NCI-H2227 (cell line): ENCODE measurements around the gene PIK3C3.
"Not testable (repeated sequence)": the region's sequence is repeated elsewhere in the genome, so short reads cannot be mapped to it uniquely, and the experiment has no call there.

Experiments used
- DNase-seq: peaks from one replicate; lab custom pipeline; 2025; ENCODE audit not compliant: unreplicated experiment; lab: John Stamatoyannopoulos, UW

PIK3C3 gene

GRCh38 chr18:42069036-42069435, 114.0 kb downstream of the PIK3C3 start:
- DNase-seq, result no peak

DNA sequence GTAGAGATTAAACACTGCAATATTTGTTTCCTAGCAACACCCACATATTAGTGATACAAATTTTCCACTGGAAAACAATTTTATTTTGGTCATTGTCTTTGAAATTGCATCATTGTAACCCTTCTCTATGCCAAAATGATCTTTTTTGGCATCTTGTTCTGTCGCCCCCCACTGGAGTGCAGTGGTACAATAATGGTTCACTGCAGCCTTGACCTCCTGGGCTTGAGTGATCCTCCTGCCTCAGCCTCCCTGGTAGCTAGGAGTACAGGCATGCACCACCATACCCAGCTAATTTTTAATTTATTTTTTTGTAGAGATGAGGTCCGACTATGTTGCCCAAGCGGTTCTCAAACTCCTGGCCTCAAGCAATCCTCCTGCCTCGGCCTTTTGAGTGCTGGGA, 117.4 kb downstream of the PIK3C3 start:
- DNase-seq, result no peak

GRCh38 chr18:42074704-42075103, 119.7 kb downstream of the PIK3C3 start:
- no peak for DNase-seq

DNA sequence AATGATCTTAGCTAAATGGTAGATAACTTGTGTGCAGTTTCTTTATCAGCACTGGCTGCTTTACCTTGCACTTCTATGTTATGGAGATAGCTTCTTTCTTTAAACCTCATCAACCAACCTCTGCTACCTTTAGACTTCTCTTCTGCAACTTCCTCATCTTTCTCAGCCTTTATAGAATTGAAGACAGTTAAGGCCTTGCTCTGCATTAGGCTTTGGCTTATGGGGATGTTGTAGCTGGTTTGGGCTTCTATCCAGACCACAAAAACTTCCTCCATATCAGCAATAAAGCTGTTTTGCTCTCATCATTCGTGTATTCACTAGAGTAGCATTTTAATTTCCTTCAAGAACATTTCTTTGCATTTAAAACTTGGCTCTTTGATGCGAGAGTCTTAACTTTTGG, 123.7 kb downstream of the PIK3C3 start:
- DNase-seq, result no peak

- no peak for DNase-seq
These were observed 125.3 kb downstream of the PIK3C3 start for GRCh38 chr18:42080340-42080739.

DNA sequence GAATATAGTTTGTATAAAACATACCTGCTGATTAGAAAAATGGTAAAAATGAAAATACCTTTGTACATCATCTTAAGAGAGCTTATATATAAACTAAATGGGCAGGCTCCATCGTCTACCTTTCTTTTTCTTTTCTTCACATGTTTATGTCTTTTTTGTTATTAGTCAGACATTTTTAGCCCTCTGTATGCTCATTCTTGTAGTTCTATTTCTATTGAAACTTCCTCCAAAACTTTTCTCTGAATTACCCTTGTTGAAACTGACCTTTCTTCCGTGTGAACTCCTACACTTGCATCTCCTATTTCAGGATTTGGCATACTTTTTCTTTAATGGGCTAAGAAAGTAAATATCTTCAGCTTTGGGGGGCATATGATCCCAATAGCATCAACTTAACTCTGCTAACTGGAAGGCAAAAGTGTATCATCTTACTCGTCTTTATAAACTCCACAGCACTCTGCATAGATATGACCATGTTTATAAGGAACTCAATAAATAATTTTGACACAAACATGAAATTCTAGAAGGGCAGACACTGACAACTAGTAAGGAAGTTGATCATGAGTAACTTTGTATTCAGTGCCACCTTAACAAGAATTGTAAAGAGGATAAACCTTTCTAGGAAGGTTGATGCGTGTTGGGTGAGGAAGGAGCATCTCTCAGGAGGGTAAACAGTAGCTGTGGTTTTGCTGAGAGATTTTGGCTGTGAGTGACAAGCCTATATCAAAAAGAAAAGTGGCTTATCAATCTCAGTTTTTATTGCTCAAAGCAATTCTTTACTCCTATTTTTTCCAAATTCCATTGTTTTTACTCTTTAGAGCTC, 127.6 kb downstream of the PIK3C3 start:
- DNase-seq, result no peak

- no peak for DNase-seq
These were observed 131.3 kb downstream of the PIK3C3 start for GRCh38 chr18:42086288-42086687.

DNA sequence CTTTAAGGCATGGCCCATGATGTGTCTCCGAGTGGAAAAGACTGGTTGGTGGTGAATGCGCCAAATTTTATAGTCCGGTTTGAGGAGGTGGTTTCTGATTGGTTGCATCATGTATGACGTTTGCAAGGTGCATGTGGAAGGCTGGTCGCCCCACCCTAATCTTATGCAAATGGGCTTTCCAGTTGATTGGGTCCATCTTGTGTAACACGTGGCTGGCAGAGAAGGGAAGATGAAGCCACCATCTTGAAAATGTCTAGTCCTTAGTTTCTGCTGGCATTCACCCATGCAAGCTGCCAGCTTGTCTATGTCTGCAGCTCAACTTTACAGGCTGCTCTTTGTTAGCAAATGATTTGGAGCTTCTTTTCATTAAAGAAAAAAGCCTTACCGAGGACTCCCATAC, 132.2 kb downstream of the PIK3C3 start:
- DNase-seq, result no peak

GRCh38 chr18:42087876-42088275, 132.8 kb downstream of the PIK3C3 start:
- no peak for DNase-seq

DNA sequence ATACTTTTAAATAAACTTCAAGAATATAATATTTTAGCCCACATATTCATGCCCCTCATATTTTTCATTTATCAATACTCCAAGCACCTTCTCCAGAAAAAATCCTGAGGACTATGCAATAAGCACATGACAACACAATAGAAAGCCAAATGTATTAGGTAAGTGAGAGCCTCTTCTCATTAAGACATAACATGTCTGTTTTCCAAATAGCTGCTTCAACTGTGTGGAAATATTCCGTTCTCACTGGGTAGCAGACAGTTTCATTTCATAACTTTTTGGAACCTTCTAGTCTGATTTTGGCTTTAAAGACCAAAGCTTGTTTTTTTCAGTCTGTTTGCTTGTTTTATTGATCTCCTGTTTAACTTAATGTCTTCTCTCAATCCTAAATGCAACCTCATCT, 137.8 kb downstream of the PIK3C3 start:
- DNase-seq, result no peak

GRCh38 chr18:42094875-42095274, 139.8 kb downstream of the PIK3C3 start:
- DNase-seq, result no peak

- no peak for DNase-seq
These were observed 140.8 kb downstream of the PIK3C3 start for GRCh38 chr18:42095732-42096377.

GRCh38 chr18:42100248-42100647, 145.2 kb downstream of the PIK3C3 start:
- no peak for DNase-seq

- no peak for DNase-seq
These were observed 145.9 kb downstream of the PIK3C3 start for GRCh38 chr18:42100911-42101310.

GRCh38 chr18:42105394-42105793, 150.4 kb downstream of the PIK3C3 start:
- DNase-seq, result no peak

- DNase-seq, result no peak
These were observed 151.8 kb downstream of the PIK3C3 start for GRCh38 chr18:42106784-42107183.

DNA sequence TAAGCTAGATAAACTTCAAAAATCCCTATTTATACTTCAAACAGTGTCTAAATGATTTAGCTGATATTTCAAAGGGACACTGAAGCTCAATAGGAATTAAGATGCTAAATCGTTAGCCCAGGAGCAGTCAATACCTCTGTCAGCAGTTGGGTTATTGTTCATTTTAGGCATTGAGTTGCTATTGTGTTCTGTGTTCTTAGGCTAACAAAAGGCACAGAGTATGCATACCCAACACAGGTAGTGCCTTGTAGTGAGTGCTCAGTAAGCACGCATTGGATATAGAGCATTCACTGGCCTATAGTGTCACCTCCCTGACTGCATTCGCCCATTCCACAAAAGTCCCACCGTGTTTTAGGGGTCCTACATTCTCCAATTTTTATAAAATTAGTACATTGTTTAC, 152.3 kb downstream of the PIK3C3 start:
- no peak for DNase-seq

DNA sequence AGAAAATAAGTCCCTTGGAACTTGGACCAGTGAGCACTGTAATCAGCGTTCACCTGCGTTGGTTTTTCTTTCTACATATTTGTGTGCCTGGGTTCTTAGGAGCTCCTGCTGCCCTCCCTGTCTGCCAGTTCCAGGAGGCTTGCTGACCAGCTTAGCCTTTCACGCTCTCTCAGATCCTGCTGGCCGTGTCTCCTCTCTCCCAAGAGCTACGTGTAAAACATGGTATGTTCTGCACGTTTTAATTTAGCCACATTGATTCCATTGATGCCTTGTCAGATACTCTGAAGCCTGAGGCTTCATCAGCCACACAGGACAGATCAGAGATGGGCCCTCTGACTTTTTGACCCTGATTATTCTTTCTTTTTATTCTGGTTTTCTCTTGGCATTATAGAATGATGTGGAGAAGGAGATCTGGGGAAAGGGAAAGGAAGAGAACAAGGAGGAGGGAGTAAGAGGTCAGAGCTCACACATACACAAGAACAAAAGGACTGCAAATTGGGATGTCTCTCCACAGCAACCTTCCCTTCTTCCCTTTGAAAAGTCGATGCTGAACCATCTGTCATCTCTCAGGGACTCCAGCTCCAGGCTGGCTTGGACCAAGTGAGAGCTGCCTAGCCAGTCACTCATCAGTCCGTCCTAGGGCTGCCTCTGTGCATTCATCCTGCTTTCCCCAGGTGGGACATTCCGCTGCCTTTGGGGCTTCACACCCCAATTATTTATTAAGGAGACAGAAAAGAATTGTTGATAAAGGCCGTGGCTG, 152.8 kb downstream of the PIK3C3 start:
- peak; percentile 37 for DNase-seq

- not testable (repeated sequence) for DNase-seq
These were observed 157.1 kb downstream of the PIK3C3 start for GRCh38 chr18:42112147-42112546.

DNA sequence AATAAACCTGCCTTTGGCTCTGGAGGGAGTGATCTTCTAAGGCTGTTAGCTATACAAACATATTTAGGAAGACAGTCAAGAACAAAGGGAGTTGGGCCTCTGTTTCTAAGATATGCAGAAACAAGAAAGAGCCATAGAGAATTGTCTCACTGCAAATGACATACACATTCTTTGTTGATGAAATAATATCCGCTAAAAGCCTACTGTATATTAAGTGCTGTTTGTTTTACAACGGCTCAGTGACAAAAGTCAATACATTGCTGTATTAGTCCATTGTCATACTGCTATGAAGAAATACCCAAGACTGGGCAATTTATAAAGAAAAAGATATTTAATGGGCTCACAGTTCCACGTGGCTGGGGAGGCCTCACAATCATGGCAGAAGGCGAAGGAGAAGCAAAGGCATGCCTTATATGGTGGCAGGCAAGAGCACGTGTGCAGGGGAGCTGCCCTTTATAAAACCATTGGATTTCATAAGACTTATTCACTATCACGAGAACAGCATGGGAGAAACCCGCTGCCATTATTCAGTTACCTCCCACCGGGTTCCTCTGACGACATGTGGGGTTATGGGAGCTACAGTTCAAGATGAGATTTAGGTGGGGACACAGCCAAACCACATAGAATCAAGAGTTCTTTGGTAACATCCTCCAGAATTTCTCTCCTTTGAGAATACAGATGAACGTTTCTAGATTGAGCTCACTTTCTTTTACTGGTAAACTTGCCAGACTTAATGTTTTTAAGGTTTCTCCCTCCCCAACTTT, 157.8 kb downstream of the PIK3C3 start:
- DNase-seq, result no peak

DNA sequence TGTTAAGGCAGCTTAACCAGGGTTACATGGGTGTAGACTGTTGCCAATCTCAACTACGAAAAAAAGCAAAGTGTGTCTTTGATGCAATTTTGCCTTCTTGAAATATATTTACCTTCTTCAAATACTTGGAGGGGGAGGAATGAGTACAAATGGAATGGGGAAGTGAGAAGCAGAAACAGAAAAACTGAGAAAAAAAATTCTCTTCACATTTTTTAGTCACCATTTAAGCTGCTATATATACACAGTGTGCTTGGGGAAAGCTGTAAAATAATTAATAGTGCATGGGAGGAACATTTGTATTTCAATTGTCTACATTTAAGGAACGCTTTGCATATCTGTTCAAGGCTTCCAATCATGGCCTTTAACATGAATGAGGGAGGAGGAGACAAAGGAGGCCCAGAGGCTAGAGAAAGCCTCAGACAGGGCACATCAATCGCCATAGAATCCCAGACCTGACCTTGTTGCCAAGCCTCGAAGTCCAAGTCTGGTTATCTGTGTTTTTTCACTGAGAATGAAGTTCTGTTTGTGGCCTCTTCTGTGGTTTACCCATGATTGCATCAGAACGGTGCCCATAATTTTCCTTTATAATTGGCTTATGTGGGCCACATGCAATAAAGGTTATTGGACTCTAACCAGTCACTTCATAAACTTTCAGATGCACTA, 158.6 kb downstream of the PIK3C3 start:
- no peak for DNase-seq
